ENCODE measurements around the gene ALDH18A1. TPM values are rescaled to one million over a fixed set of nuclear protein-coding genes. Genes with fewer than 3 reads are reported as not detected.

The ALDH18A1 gene
- total RNA-seq (10 to 100 TPM; 25.9 to 29.3 TPM), polyA plus RNA-seq (10 to 100 TPM; 52.8 to 77.5 TPM)

DNA sequence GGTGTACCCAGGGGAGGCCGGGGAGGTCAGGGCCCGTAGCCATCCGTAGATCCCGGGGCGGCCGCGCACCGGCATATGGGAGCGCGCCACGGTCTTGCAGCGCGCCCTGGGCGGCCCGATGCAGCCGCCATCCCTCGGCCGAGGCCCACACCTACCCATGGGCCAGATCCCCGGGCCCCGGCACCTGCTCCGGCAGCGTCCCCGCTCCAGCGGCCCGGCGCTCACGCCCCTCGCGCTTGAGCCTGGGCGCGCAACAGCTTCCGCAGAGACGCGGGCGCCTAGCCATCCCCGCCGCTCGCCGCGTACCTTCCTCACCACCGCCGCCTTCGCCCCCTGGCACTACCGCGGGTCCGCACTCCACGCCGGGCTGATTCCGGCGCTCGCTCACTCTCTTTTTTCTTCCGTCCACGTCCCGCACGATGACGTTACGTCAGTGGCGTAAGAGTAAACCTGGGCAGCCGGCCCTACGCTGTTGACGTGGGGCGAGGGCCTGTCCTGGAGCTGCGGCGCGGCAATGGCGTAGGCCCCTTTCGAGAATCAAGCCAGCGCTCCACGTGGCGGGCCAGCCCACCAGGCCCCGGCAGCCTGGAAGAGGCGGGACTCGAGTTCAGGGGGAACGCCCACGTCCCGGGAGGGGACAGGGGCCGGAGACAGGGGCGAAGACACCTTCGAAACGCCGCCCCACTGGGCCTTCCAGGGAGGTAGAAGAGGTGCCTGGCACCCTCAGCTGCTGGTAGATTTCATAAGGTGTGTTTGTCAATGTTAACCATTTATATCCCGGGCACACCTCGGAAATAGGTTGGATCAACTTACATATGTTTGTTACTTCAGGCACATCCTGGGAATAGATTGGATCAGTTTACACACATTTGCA lies at the start of gene ALDH18A1:
ALDH18A1 (minus strand) TSS at position 421 of the 874 bp plus-strand sequence. CDS start 3,334 bp downstream, outside the sequence.
- Mint-ChIP-seq H3K4me1 (peaks cover 12 to 37% (median 24%) of the 10 kb centered on the region in 4 donors), H3K27me3 (no peaks in the 10 kb centered on the region), H3K27ac (peak within 1 kb of the TSS; percentile 81 to 99 (median 95)), H3K36me3 (peaks cover 21 to 27% of the 10 kb centered on the region in 2 donors), H3K9me3 (peaks cover 0 to 4% (median 0%) of the 10 kb centered on the region in 8 donors), H3K4me3 (peak within 1 kb of the TSS; percentile 98 to 100 (median 99))
- Histone ChIP-seq H3K36me3 (ENCODE audit: insufficient read depth, low read length) (no peaks in the 10 kb centered on the region), H3K27ac (ENCODE audit: low read depth, low read length) (peak within 1 kb of the TSS; percentile 54), H3K27me3 (ENCODE audit: insufficient read depth, low read length) (no peaks in the 10 kb centered on the region), H3K4me1 (ENCODE audit: insufficient read depth, low read length) (peaks cover 21% of the 10 kb centered on the region), H3K4me3 (ENCODE audit: low read length in 2 of 2) (peak within 1 kb of the TSS; percentile 32 to 74), H3K9me3 (ENCODE audit: control insufficient read depth in 1 of 2, low read length in 2 of 2) (no peaks in the 10 kb centered on the region)
- DNase-seq: peak; percentile 86 to 93 (median 89)
- intact Hi-C loops (cut with micrococcal nuclease): loop anchor here (1.0 to 5.0 kb wide), 2 partner anchors 37 to 94 kb away; partner anchors contain the start of genes SORBS1 and TCTN3
- ChIA-PET POLR2A (ENCODE audit: partially characterized antibody) (interaction anchor here (0.5 to 2.0 kb wide), 5 partner anchors 22 to 433 kb away, joined by 3 to 14 read pairs (median 3); partner anchors contain the start of gene TCTN3), CTCF (ENCODE audit: partially characterized antibody) (interaction anchor here (1.5 kb wide), 1 partner anchor 37 kb away, joined by 7 read pairs; the partner anchor contains the start of gene TCTN3)

DNA sequence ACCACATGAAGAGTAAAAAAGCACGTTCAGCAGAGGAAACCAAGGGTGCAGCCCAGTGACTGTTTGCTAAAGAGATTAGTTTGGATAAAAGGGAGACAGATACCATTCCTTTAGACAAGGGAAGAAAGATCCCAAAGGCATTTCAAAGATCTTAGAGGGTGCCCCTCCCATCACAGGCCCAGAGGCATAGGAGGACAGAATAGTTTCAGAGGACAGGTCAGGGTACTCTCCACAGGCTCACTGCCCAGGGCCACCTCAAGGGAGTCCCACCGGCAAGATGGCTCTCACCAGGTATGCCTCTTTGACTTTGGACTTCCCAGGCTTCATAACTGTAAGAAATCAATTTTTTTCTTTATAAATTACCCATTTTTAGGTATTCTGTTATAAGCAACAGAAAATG lies 41.9 kb upstream of the ALDH18A1 start:
- H3K27ac Mint-ChIP-seq: no peak overlapping the region
- H3K4me1 Mint-ChIP-seq: peaks cover 3 to 12% (median 7%) of the 10 kb centered on the region in 4 donors
- Histone ChIP-seq H3K4me1 (ENCODE audit: insufficient read depth, low read length) (peaks cover 7% of the 10 kb centered on the region), H3K9me3 (ENCODE audit: control insufficient read depth in 1 of 2, low read length in 2 of 2) (no peaks in the 10 kb centered on the region), H3K4me3 (ENCODE audit: low read length in 2 of 2) (no peak overlapping the region), H3K36me3 (ENCODE audit: insufficient read depth, low read length) (no peaks in the 10 kb centered on the region), H3K27ac (ENCODE audit: low read depth, low read length) (no peak overlapping the region), H3K27me3 (ENCODE audit: insufficient read depth, low read length) (no peaks in the 10 kb centered on the region)
- H3K36me3 Mint-ChIP-seq: peaks cover 0 to 6% of the 10 kb centered on the region in 2 donors
- DNase-seq: no peak
- ChIA-PET CTCF (ENCODE audit: partially characterized antibody) (no interaction called here), POLR2A (ENCODE audit: partially characterized antibody) (no interaction called here)
- H3K9me3 Mint-ChIP-seq: peaks cover 0 to 4% (median 0%) of the 10 kb centered on the region in 8 donors
- H3K27me3 Mint-ChIP-seq: no peaks in the 10 kb centered on the region
- intact Hi-C loops (cut with micrococcal nuclease): loop anchor here (10.0 kb wide), 2 partner anchors 1154 to 1994 kb away; partner anchors contain the start of genes FRA10AC1 and HELLS
- no peak overlapping the region for H3K4me3 Mint-ChIP-seq

DNA sequence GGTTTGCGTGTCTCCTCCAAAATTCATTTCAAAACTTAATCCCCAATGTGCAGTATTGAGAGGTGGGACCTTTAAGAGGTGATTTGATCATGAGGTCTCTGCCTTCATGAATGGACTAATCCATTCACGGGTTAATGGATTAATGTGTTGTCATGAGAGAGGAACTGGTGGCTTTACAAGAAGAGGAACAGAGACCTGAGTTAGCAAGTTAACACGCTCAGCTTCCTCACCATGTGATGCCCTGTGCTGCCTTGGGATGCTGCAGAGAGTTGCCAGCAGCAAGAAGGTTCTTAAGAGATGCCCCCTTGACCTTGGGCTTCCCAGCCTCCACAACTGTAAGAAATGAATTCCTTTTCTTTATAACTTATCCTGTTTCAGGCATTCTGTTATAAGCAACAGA lies 40.9 kb upstream of the ALDH18A1 start:
- Histone ChIP-seq H3K4me3 (ENCODE audit: low read length in 2 of 2) (no peak overlapping the region), H3K36me3 (ENCODE audit: insufficient read depth, low read length) (no peaks in the 10 kb centered on the region), H3K4me1 (ENCODE audit: insufficient read depth, low read length) (peaks cover 17% of the 10 kb centered on the region), H3K9me3 (ENCODE audit: control insufficient read depth in 1 of 2, low read length in 2 of 2) (no peaks in the 10 kb centered on the region), H3K27ac (ENCODE audit: low read depth, low read length) (no peak overlapping the region), H3K27me3 (ENCODE audit: insufficient read depth, low read length) (no peaks in the 10 kb centered on the region)
- CTCF ChIA-PET (ENCODE audit: partially characterized antibody): interaction anchor here (1.0 kb wide), 1 partner anchor 11 kb away, joined by 3 read pairs; no protein-coding TSS in a partner anchor
- H3K4me3 Mint-ChIP-seq: no peak overlapping the region
- H3K27me3 Mint-ChIP-seq: no peaks in the 10 kb centered on the region
- peaks cover 0 to 4% (median 0%) of the 10 kb centered on the region in 8 donors for H3K9me3 Mint-ChIP-seq
- no peak overlapping the region for H3K27ac Mint-ChIP-seq
- H3K4me1 Mint-ChIP-seq: peaks cover 8 to 22% (median 16%) of the 10 kb centered on the region in 4 donors
- H3K36me3 Mint-ChIP-seq: peaks cover 0 to 11% of the 10 kb centered on the region in 2 donors
- POLR2A ChIA-PET (ENCODE audit: partially characterized antibody): no interaction called here
- DNase-seq: no peak
- intact Hi-C loops (cut with micrococcal nuclease): loop anchor here (10.0 kb wide), 2 partner anchors 1153 to 1993 kb away; partner anchors contain the start of genes FRA10AC1 and HELLS

GRCh38 chr10:95694665-95695064 lies 38.2 kb upstream of the ALDH18A1 start:
- H3K27me3 ChIP-seq (ENCODE audit: insufficient read depth, low read length): no peaks in the 10 kb centered on the region
- H3K4me3 ChIP-seq (ENCODE audit: low read length in 2 of 2): no peak overlapping the region
- Mint-ChIP-seq H3K9me3 (peaks cover 0 to 4% (median 0%) of the 10 kb centered on the region in 8 donors), H3K36me3 (peaks cover 7 to 31% of the 10 kb centered on the region in 2 donors), H3K27me3 (no peaks in the 10 kb centered on the region), H3K4me3 (peak overlapping the region in 6 of 8 donors; percentile 95 to 98 (median 96)), H3K27ac (peak overlapping the region; percentile 36 to 99 (median 97)), H3K4me1 (peaks cover 18 to 44% (median 32%) of the 10 kb centered on the region in 4 donors)
- H3K9me3 ChIP-seq (ENCODE audit: control insufficient read depth in 1 of 2, low read length in 2 of 2): no peaks in the 10 kb centered on the region
- ChIA-PET CTCF (ENCODE audit: partially characterized antibody) (interaction anchor here (0.7 to 6.1 kb wide), 25 partner anchors 8 to 598 kb away, joined by 3 to 290 read pairs (median 9); partner anchors contain the start of gene CC2D2B), POLR2A (ENCODE audit: partially characterized antibody) (interaction anchor here (1.3 to 4.0 kb wide), 7 partner anchors 38 to 435 kb away, joined by 4 to 27 read pairs (median 14); partner anchors contain the start of genes ALDH18A1, CC2D2B and ZNF518A)
- no peak for DNase-seq
- H3K27ac ChIP-seq (ENCODE audit: low read depth, low read length): no peak overlapping the region
- no peaks in the 10 kb centered on the region for H3K36me3 ChIP-seq (ENCODE audit: insufficient read depth, low read length)
- intact Hi-C loops (cut with micrococcal nuclease): loop anchor here (1.0 to 10.0 kb wide), 10 partner anchors 148 to 1990 kb away; partner anchors contain the start of genes CC2D2B, CCNJ, FRA10AC1 and FRAT2
- peaks cover 29% of the 10 kb centered on the region for H3K4me1 ChIP-seq (ENCODE audit: insufficient read depth, low read length)

GRCh38 chr10:95693668-95694534 lies 37.4 kb upstream of the ALDH18A1 start, which contains the start of gene TCTN3:
TCTN3 (minus strand) TSS chr10:95693927; CDS start chr10:95693899, 28 bp downstream.
- Histone ChIP-seq H3K4me1 (ENCODE audit: insufficient read depth, low read length) (peaks cover 29% of the 10 kb centered on the region), H3K9me3 (ENCODE audit: control insufficient read depth in 1 of 2, low read length in 2 of 2) (no peaks in the 10 kb centered on the region), H3K4me3 (ENCODE audit: low read length in 2 of 2) (peak within 1 kb of the TSS; percentile 73 to 97), H3K36me3 (ENCODE audit: insufficient read depth, low read length) (no peaks in the 10 kb centered on the region), H3K27ac (ENCODE audit: low read depth, low read length) (peak within 1 kb of the TSS; percentile 87), H3K27me3 (ENCODE audit: insufficient read depth, low read length) (no peaks in the 10 kb centered on the region)
- Mint-ChIP-seq H3K4me3 (peak within 1 kb of the TSS; percentile 94 to 98 (median 96)), H3K4me1 (peaks cover 22 to 52% (median 33%) of the 10 kb centered on the region in 4 donors), H3K27ac (peak within 1 kb of the TSS; percentile 96 to 99 (median 98)), H3K9me3 (peaks cover 0 to 4% (median 0%) of the 10 kb centered on the region in 8 donors), H3K36me3 (peaks cover 11 to 38% of the 10 kb centered on the region in 2 donors), H3K27me3 (no peaks in the 10 kb centered on the region)
- peak; percentile 97 to 99 (median 98) for DNase-seq
- CTCF ChIA-PET (ENCODE audit: partially characterized antibody): interaction anchor here (0.6 to 6.1 kb wide), 69 partner anchors 8 to 1134 kb away, joined by 3 to 290 read pairs (median 4); partner anchors contain the start of genes ALDH18A1, CC2D2B and CCNJ
- intact Hi-C loops (cut with micrococcal nuclease): loop anchor here (1.0 to 10.0 kb wide), 13 partner anchors 38 to 1989 kb away; partner anchors contain the start of genes ALDH18A1, CC2D2B, CCNJ and FRA10AC1
- POLR2A ChIA-PET (ENCODE audit: partially characterized antibody): interaction anchor here (0.5 to 4.0 kb wide), 19 partner anchors 9 to 893 kb away, joined by 3 to 27 read pairs (median 3); partner anchors contain the start of genes ALDH18A1, CC2D2B, CCNJ and TM9SF3
